ENCODE results near the gene ANKRD65.
A peak's percentile ranks its signal among the peaks of the same experiment; 100 is the strongest.
"Not testable (repeated sequence)": the region's sequence is repeated elsewhere in the genome, so short reads cannot be mapped to it uniquely, and the experiment has no call there.

ANKRD65 gene

GRCh38 chr1:1415751-1416150 is 5.3 kb downstream of the ANKRD65 start:
- DNase-seq: no peak

GRCh38 chr1:1412311-1412902 is 8.7 kb downstream of the ANKRD65 start:
- not testable (repeated sequence) for DNase-seq

GRCh38 chr1:1411626-1412025 is 9.4 kb downstream of the ANKRD65 start:
- no peak for DNase-seq

- not testable (repeated sequence) for DNase-seq
Measured at GRCh38 chr1:1410238-1410637, 10.8 kb downstream of the ANKRD65 start.

GRCh38 chr1:1407636-1408318 is 13.3 kb downstream of the ANKRD65 start:
- DNase-seq: peak; percentile 38

GRCh38 chr1:1406821-1407635 is 14.0 kb downstream of the ANKRD65 start, which contains the start of gene MRPL20:
MRPL20 (minus strand) TSS chr1:1407293; CDS start chr1:1407217, 76 bp downstream.
- DNase-seq: peak; percentile 92

- no peak for DNase-seq
Measured at GRCh38 chr1:1406101-1406820, 14.8 kb downstream of the ANKRD65 start.

GRCh38 chr1:1403653-1404052 is 17.4 kb downstream of the ANKRD65 start:
- no peak for DNase-seq

GRCh38 chr1:1402901-1403392 is 18.1 kb downstream of the ANKRD65 start:
- DNase-seq: not testable (repeated sequence)

DNA sequence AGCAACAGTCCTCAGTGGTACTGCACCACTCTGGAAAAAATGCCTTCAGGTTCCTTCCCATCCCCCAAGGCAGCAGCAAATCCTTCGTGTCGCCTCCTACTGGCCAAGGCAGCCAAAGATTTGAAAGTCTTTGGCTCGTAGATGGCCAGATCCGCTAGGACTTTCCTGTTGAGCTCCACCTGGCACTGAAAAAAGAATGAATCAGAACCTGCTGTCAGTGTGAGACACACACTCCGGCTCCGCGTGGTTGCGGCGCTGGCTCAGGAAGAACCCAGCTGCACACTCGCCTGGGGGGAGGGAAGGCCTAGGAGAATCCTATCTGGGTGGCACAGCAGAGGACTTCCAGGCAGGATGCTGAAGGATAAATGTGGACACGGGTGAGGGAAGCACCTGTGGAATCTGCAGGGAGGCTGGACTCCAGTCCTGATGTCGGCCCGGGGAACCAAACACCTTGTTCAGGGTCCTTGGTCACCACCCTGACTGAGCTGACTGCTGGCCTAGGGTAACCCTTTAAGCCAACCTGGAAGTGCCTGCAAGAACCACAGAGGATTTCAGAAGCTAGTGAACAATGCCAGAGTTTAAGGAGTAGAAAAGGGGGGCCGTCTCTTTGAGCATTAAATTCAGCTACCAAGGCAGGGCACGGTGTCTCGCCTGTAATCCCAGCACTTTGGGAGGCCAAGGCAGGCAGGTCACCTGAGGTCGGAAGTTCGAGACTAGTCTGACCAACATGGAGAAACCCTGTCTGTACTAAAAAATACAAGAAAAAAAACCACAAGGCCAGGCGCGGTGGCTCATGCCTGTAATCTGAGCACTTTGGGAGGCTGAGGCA is 18.8 kb downstream of the ANKRD65 start:
- peak; percentile 52 for DNase-seq

DNA sequence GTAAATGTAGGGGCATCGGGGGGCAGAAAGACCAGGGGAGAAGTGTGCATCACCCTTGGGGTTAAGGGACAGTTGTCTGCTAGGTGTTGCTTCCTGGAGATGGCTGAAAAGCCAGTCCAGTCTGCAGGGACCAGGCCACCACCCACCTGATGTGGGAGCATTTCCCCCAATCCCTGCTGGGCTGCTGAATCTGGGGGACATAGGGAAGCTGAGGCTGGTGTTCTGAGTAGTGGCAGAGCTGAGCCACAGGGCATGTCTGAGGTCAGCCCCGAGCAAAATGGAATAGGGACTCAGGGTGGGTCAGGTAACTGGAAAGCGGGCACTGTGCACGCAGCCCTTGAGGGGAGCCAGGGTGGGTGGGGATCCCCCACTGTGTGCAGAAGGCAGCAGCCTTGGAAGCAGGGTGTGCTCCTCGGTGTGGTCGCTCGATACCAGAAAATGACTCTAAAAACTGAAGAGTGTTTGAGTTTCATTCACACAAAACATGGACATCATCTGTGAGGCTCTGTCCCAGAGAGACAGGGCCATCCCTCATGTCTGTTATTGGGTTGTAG is 19.5 kb downstream of the ANKRD65 start:
- DNase-seq: no peak

- no peak for DNase-seq
Measured at GRCh38 chr1:1400576-1401456, 20.3 kb downstream of the ANKRD65 start.

- no peak for DNase-seq
Measured at GRCh38 chr1:1399872-1400575, 21.1 kb downstream of the ANKRD65 start.

DNA sequence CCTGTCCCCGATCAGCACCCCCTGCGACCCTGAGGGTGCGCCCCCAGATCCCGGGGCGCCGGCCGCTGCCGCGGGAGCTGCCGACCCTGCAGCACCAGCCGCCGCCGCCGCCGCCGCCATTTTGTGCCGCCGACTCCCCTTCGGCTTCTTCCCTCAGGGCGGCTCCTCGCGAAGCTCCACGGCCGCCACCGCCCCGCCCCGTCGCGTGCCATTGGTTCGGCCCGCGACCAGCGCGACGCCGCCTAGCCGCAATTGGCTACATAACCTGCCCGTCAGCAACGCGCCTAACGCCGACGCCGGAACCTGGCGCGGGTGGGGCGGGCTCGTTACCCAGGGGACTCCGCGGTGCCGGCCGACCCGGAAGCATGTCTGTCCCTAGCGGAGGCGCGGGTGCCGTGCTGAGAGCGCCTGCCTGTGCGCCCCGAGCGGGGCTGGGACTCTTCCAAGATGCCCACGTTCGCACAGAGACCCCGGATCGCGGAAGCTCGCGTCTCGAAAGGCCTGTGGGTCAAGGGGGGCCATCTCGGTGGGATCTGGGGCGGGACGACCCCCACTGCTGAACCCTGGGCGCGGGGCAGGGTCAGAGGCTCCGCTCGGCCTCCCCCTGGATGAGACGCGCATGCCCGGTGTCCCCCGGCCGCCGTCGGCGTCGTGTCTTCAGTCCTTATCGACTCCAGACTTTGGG is 21.7 kb downstream of the ANKRD65 start, which contains the start of gene CCNL2:
Gene CCNL2 (minus strand): TSS at position 149 of the 685 bp plus-strand sequence. CDS start 29 bp downstream, at position 120.
- peak; percentile 98 for DNase-seq

DNA sequence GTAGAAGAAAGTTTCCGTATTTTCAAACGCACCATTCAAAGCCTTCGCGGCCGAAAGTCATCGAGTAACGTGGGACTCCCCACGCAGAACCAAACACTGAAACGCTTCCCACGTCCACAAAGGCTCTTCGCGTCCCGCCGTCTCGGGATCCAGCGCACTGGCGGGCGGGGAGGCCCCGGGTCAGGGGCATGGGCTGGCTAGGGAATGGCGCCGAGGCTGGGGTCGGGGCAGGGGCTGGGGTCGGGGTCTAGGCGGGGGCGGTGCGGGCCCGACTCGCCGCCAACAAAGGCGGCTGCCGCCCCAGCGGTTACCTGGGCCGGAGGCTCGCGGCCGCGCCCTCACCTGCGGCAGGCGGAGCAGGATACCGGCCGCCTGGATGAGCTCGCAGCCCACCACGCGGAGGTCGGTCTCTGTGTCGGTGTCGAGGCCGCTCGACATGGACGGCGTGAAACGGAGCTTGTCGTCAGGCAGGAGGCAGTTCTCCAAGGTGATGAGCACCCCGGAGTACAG is 22.3 kb downstream of the ANKRD65 start:
- no peak for DNase-seq

DNA sequence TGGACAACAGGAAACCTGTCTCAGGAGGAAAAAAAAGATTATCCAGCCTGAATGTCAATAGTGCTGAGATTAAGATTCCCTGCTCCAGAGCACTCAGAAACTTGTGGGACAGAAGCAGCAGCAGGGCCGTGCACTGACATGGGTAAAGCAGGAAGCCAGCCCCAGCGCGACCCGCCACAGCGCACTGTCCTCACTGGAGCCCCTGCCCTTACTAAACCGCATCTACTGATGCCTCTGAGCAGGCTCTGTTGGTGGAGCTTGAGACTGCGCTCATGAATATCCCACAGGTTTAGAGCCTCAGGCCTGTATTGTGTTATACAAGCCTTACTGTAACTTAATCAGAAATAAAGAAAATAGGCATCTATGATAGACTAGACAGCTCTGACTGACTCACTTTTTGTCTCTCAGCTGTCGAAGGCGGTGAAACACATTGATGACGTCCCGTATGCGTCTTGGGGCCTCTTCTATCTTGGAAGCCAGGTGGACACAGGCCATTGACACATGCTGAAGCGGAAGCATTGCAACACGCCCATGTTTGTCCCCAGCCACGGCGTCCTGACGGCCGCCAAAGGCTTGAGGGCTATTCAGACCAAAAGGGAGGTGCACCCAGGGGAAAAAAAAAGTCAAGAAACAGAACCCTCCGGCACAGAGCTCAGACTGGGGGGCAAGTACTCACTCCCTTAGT is 23.1 kb downstream of the ANKRD65 start:
- no peak for DNase-seq

GRCh38 chr1:1395166-1395565 is 25.9 kb downstream of the ANKRD65 start:
- DNase-seq: no peak

DNA sequence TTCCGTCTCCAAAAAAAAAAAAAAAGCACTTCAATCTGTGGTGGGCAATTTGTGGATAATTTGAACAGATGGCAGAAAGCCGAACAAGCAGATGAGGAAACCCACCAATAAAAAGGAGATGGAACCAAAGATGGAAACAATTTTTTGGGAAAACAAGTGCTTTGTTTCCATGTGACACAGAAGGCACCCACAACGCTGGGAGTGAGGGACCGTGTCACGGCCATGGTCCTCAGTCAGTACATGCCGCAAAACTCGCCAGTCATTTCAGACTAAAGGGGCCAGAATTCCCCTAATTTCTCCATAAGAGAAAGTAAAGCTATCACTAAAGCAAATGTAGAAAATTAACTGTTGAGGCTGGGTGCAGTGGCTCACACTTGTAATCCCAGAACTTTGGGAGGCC is 27.0 kb downstream of the ANKRD65 start:
- DNase-seq: no peak

Data from fibroblast of skin of back (primary cell).